SU-DHL-6 (cell line): ENCODE measurements around the gene TSHR.
"Not testable (repeated sequence)": the region's sequence is repeated elsewhere in the genome, so short reads cannot be mapped to it uniquely, and the experiment has no call there.

Source experiments
- CTCF ChIP-seq: fragments of 200-600 bp; sonication (generic); IDR thresholded peaks from one replicate; pipeline ENCODE4 v1.5.1; 2017; ENCODE audit warnings: antibody characterized with exemption, mild to moderate bottlenecking, low read length, moderate library complexity; ENCODE audit not compliant: insufficient read depth, poor library complexity, severe bottlenecking
- EZH2phosphoT487 ChIP-seq: fragments of 200-600 bp; sonication (generic), shearing (Covaris generic); conservative IDR thresholded peaks from 2 replicates; pipeline ENCODE4 v1.6.1; 2018; ENCODE audit warnings: mild to moderate bottlenecking, antibody characterized with exemption, low read length, moderate library complexity, mixed read lengths

- not testable (repeated sequence) for TF ChIP-seq EZH2phosphoT487, CTCF
Observed at GRCh38 chr14:80912013-80912412, 43.4 kb upstream of the TSHR start.
